IMR-90 (cell line): ENCODE measurements around the gene MMEL1. TPM values are rescaled to one million over a fixed set of nuclear protein-coding genes. Genes with fewer than 3 reads are reported as not detected.

Experiments used
- ATAC-seq: fragments of 200-7000 bp; cut with Tn5 transposase; 2 replicates; pipeline ENCODE4 v1.9.1; 2020; ENCODE audit warnings: low read depth, mild to moderate bottlenecking, moderate library complexity
- BruUV-seq: library from RNA; stranded (reverse); fragments of 400-500 nt; replicated peaks from 2 replicates; lab custom pipeline; 2021; lab: Mats Ljungman, UMichigan
- CTCF ChIA-PET: fragments of 300-600 bp; formaldehyde crosslinking; extraction: SDS; loops from one replicate; lab custom pipeline; 2021; ENCODE audit warnings: antibody characterized with exemption; lab: Yijun Ruan, JAX
- POLR2A ChIA-PET: fragments of 300-600 bp; sonication (Branson Sonifier 250); formaldehyde crosslinking; loops from one replicate; lab custom pipeline; 2022; ENCODE audit warnings: antibody characterized with exemption; ENCODE audit not compliant: unreplicated experiment; lab: Charles Lee
- DNase-seq: peaks from one replicate; pipeline ENCODE4 v3.0.0; 2013
- H2AFZ ChIP-seq: replicated peaks from 2 replicates; pipeline ENCODE3; 2013; ENCODE audit warnings: low read length, mild to moderate bottlenecking; ENCODE audit not compliant: poor library complexity
- H2AK5ac ChIP-seq: 2 replicates; pipeline ENCODE4 v1.6.1; 2013; ENCODE audit warnings: low read depth, low read length, inconsistent platforms
- H2AK9ac ChIP-seq: replicated peaks from 2 replicates; pipeline ENCODE3; 2013; ENCODE audit warnings: mild to moderate bottlenecking, low read depth, low read length, moderate library complexity; ENCODE audit not compliant: poor library complexity
- H2BK120ac ChIP-seq: 2 replicates; pipeline ENCODE4 v1.6.1; 2013; ENCODE audit warnings: low read depth, low read length, inconsistent platforms
- H2BK15ac ChIP-seq: 3 replicates; pipeline ENCODE4 v1.6.1; 2013; ENCODE audit warnings: low read depth, low read length, inconsistent platforms
- H2BK20ac ChIP-seq: 2 replicates; pipeline ENCODE4 v1.6.1; 2013; ENCODE audit warnings: low read depth, mild to moderate bottlenecking, inconsistent platforms, low read length, moderate library complexity
- H2BK5ac ChIP-seq: 2 replicates; pipeline ENCODE4 v1.6.1; 2013; ENCODE audit warnings: mild to moderate bottlenecking, low read depth, low read length, inconsistent platforms; ENCODE audit not compliant: poor library complexity, severe bottlenecking
- H3K14ac ChIP-seq: replicated peaks from 2 replicates; pipeline ENCODE4 v1.6.1; 2013; ENCODE audit warnings: low read depth, low read length, inconsistent platforms
- H3K18ac ChIP-seq: 2 replicates; pipeline ENCODE4 v1.6.1; 2013; ENCODE audit warnings: low read depth, low read length, control low read depth
- H3K23ac ChIP-seq: 2 replicates; pipeline ENCODE4 v1.6.1; 2013; ENCODE audit warnings: low read depth, low read length, inconsistent platforms
- H3K27ac ChIP-seq: 2 replicates; pipeline ENCODE4 v1.5.1; 2013; ENCODE audit warnings: mild to moderate bottlenecking, control low read depth, low read length; ENCODE audit not compliant: insufficient read depth
- H3K27me3 ChIP-seq: 2 replicates; pipeline ENCODE4 v1.6.1; 2013; ENCODE audit warnings: low read length; ENCODE audit not compliant: control insufficient read depth, insufficient read depth
- H3K36me3 ChIP-seq: 2 replicates; pipeline ENCODE4 v1.6.1; 2013; ENCODE audit warnings: low read length, mixed read lengths; ENCODE audit not compliant: control insufficient read depth, insufficient read depth
- H3K4ac ChIP-seq: 2 replicates; pipeline ENCODE4 v1.6.1; 2013; ENCODE audit warnings: low read depth, low read length, inconsistent platforms
- H3K4me1 ChIP-seq: 2 replicates; pipeline ENCODE4 v1.6.1; 2013; ENCODE audit warnings: low read length, mixed read lengths; ENCODE audit not compliant: control insufficient read depth, insufficient read depth
- H3K4me2 ChIP-seq: 2 replicates; pipeline ENCODE4 v1.6.1; 2013; ENCODE audit warnings: low read depth, mild to moderate bottlenecking, control low read depth, low read length, moderate library complexity
- H3K4me3 ChIP-seq: 2 replicates; pipeline ENCODE4 v1.5.1; 2013; ENCODE audit warnings: low read depth, mild to moderate bottlenecking, control low read depth, low read length, moderate library complexity; ENCODE audit not compliant: insufficient read depth
- H3K56ac ChIP-seq: 2 replicates; pipeline ENCODE4 v1.6.1; 2013; ENCODE audit warnings: low read length, inconsistent platforms; ENCODE audit not compliant: insufficient read depth; ENCODE audit errors: extremely low read depth
- H3K79me1 ChIP-seq, 2 experiments: 2 replicates each; pipeline ENCODE4 v1.6.1; 2013; ENCODE audit warnings: low read length in 2 of 2, inconsistent platforms in 1 of 2, low read depth in 1 of 2
- H3K9ac ChIP-seq: 2 replicates; pipeline ENCODE4 v1.6.1; 2013; ENCODE audit warnings: low read depth, low read length, control low read depth
- H3K9me1 ChIP-seq: 2 replicates; pipeline ENCODE4 v1.6.1; 2013; ENCODE audit warnings: low read length, inconsistent platforms; ENCODE audit not compliant: insufficient read depth
- H3K9me3 ChIP-seq: 2 replicates; pipeline ENCODE4 v1.6.1; 2013; ENCODE audit warnings: low read length; ENCODE audit not compliant: control insufficient read depth, insufficient read depth
- H4K20me1 ChIP-seq: 2 replicates; pipeline ENCODE4 v1.6.1; 2013; ENCODE audit warnings: low read length, inconsistent platforms; ENCODE audit not compliant: insufficient read depth
- H4K5ac ChIP-seq: 2 replicates; pipeline ENCODE4 v1.6.1; 2013; ENCODE audit warnings: mild to moderate bottlenecking, low read depth, low read length, control low read depth
- H4K8ac ChIP-seq, 2 experiments: 2 replicates each; pipeline ENCODE4 v1.6.1; 2013; ENCODE audit warnings: low read depth in 2 of 2, low read length in 2 of 2, control low read depth in 1 of 2, inconsistent platforms in 1 of 2
- H4K91ac ChIP-seq: 2 replicates; pipeline ENCODE4 v1.6.1; 2013; ENCODE audit warnings: low read depth, low read length, inconsistent platforms; ENCODE audit not compliant: insufficient read depth
- BHLHE40 ChIP-seq: fragments of 150-350 bp; IDR thresholded peaks from 2 replicates; pipeline ENCODE4 v1.6.1; 2016; ENCODE audit warnings: mild to moderate bottlenecking, low read depth, low read length
- RCOR1 ChIP-seq: IDR thresholded peaks from 2 replicates; pipeline ENCODE4 v1.6.1; 2012; ENCODE audit warnings: mild to moderate bottlenecking, low read length, improper control_type of control experiment; ENCODE audit not compliant: insufficient replicate concordance
- RFX5 ChIP-seq: IDR thresholded peaks from 2 replicates; pipeline ENCODE4 v1.8.0; 2012; ENCODE audit warnings: low read depth, mild to moderate bottlenecking, low read length, moderate library complexity
- USF2 ChIP-seq: fragments of 150-350 bp; IDR thresholded peaks from 2 replicates; pipeline ENCODE4 v1.6.1; 2017; ENCODE audit warnings: mild to moderate bottlenecking, antibody characterized with exemption, low read length, low read depth
- WGBS, 2 experiments: methylation state at CpG; one replicate each; pipeline versions ENCODE4 v1.1.5 to v1.1.7; 2013; ENCODE audit warnings: missing lambda C conversion rate in 2 of 2; ENCODE audit not compliant: insufficient read length in 1 of 2; ENCODE audit errors: extremely low coverage in 2 of 2; 5-methylcytosine and 5-hydroxymethylcytosine counted together
- dilution Hi-C: fragments of 300-500 bp; cut with HindIII; formaldehyde crosslinking; loops from one replicate; pipeline ENCODE4 v1.14.3; 2018; ENCODE audit warnings: low sequenced_read_pairs; ENCODE audit not compliant: unreplicated experiment
- in situ Hi-C: fragments of 300-500 bp; cut with MboI; formaldehyde crosslinking; loops from 3 replicates; pipeline ENCODE4 v1.14.3; 2019; ENCODE audit warnings: low sequenced_read_pairs, inconsistent platforms, mixed read lengths
- intact Hi-C: fragments of 100-400 bp; cut with micrococcal nuclease; formaldehyde crosslinking; loops from 2 replicates; pipeline ENCODE4 v1.10.0; 2022
- polyA plus RNA-seq, 3 experiments: library from polyadenylated mRNA; depleted of rRNA; stranded (reverse); fragments of >200 nt; gene quantifications; 2 replicates each; pipeline ENCODE4 v1.2.3, GENCODE V29; 2012; ENCODE audit warnings: low replicate concordance in 1 of 3
- total RNA-seq: library from RNA; depleted of rRNA; stranded (reverse); fragments of >200 nt; gene quantifications from 2 replicates; pipeline ENCODE4 v1.2.3, GENCODE V29; 2012

The MMEL1 gene
- total and polyA plus RNA-seq, 2 of the 4 experiments (the other 2 are of a cell fraction) = under 0.01 to 0.12 TPM

- no peak overlapping the region for H4K8ac ChIP-seq
- H2BK5ac ChIP-seq = no peak overlapping the region
- no peak overlapping the region for H2AK5ac ChIP-seq
- H3K4me3 ChIP-seq = no peak overlapping the region
- no peak overlapping the region for H3K4ac ChIP-seq
- no TSS peak for BruUV-seq
- no peaks in the 10 kb centered on the region for H4K20me1 ChIP-seq
- no peak overlapping the region for H4K5ac ChIP-seq
- H2BK15ac ChIP-seq = no peak overlapping the region
- DNase-seq (no peak), ATAC-seq (no peak)
- H2AFZ ChIP-seq = no peak overlapping the region
- TF ChIP-seq RFX5 (no peak), USF2 (no peak), BHLHE40 (no peak), RCOR1 (no peak)
- dilution Hi-C loops = no loop called here
- no peak overlapping the region for H3K23ac ChIP-seq
- H2BK120ac ChIP-seq = no peak overlapping the region
- H3K36me3 ChIP-seq = peaks cover 2% of the 10 kb centered on the region; the same call in 1 of the 2 replicates
- no peak overlapping the region for H3K4me2 ChIP-seq
- H3K27me3 ChIP-seq = no peaks in the 10 kb centered on the region; the same call in 1 of the 2 replicates
- in situ Hi-C loops = no loop called here
- H3K9me1 ChIP-seq = no peaks in the 10 kb centered on the region
- 90% methylated on average over 3 of the region's 15 CpGs; no CpG with 5 or more reads in 1 of the 2 experiments for WGBS, 2 experiments
- H3K9ac ChIP-seq = no peak overlapping the region
- H3K79me1 ChIP-seq = peaks cover 0 to 4% of the 10 kb centered on the region in 2 experiments; a peak in 1 of 4 replicates
- ChIA-PET POLR2A (no interaction called here), CTCF (no interaction called here)
- intact Hi-C loops = no loop called here
- no peak overlapping the region for H3K18ac ChIP-seq
- no peak overlapping the region for H3K14ac ChIP-seq
- H2AK9ac ChIP-seq = no peak overlapping the region
- no peak overlapping the region for H3K56ac ChIP-seq
- H3K4me1 ChIP-seq = peaks cover 3% of the 10 kb centered on the region; the same call in 1 of the 2 replicates
- no peak overlapping the region for H2BK20ac ChIP-seq
- no peak overlapping the region for H3K27ac ChIP-seq
- H4K91ac ChIP-seq = no peak overlapping the region
- H3K9me3 ChIP-seq = no peaks in the 10 kb centered on the region
Observed at GRCh38 chr1:2592672-2593071, 40.1 kb downstream of the MMEL1 start.
